Stimulated activated naive CD8-positive, alpha-beta T cell treated with anti-CD3 and anti-CD28 coated beads, Interleukin-15, Interleukin-2, amounts not matched to agents 100 ng/mL and 50 ng/mL, for 24 hours (primary cell): Measurements from ENCODE around the gene XPNPEP2.

Source experiments
- H3K27ac Mint-ChIP-seq: one replicate; pipeline ENCODE4 v1.8.0; 2021; ENCODE audit warnings: mild to moderate bottlenecking, mixed read lengths
- H3K27me3 Mint-ChIP-seq: one replicate; pipeline ENCODE4 v1.8.0; 2021; ENCODE audit warnings: mixed read lengths
- H3K36me3 Mint-ChIP-seq: one replicate; pipeline ENCODE4 v1.8.0; 2021; ENCODE audit warnings: low read depth, mixed read lengths
- H3K4me1 Mint-ChIP-seq: one replicate; pipeline ENCODE4 v1.8.0; 2021; ENCODE audit warnings: low read depth, mixed read lengths
- H3K4me3 Mint-ChIP-seq: one replicate; pipeline ENCODE4 v1.8.0; 2021; ENCODE audit warnings: mild to moderate bottlenecking, mixed read lengths
- H3K9me3 Mint-ChIP-seq: one replicate; pipeline ENCODE4 v1.8.0; 2021; ENCODE audit warnings: mixed read lengths

Gene XPNPEP2

GRCh38 chrX:129705988-129706387 lies 32.8 kb upstream of the XPNPEP2 start:
- H3K9me3 Mint-ChIP-seq: peaks cover 3% of the 10 kb centered on the region
- H3K36me3 Mint-ChIP-seq: no peaks in the 10 kb centered on the region
- H3K27me3 Mint-ChIP-seq: no peaks in the 10 kb centered on the region
- no peaks in the 10 kb centered on the region for H3K4me1 Mint-ChIP-seq
- no peak overlapping the region for H3K27ac Mint-ChIP-seq
- H3K4me3 Mint-ChIP-seq: no peak overlapping the region

GRCh38 chrX:129706400-129707072 lies 32.2 kb upstream of the XPNPEP2 start:
- Mint-ChIP-seq H3K36me3 (no peaks in the 10 kb centered on the region), H3K27ac (no peak overlapping the region), H3K9me3 (peaks cover 3% of the 10 kb centered on the region), H3K4me1 (no peaks in the 10 kb centered on the region), H3K4me3 (no peak overlapping the region), H3K27me3 (no peaks in the 10 kb centered on the region)

- Mint-ChIP-seq H3K4me1 (no peaks in the 10 kb centered on the region), H3K36me3 (no peaks in the 10 kb centered on the region), H3K27ac (no peak overlapping the region), H3K4me3 (no peak overlapping the region), H3K9me3 (no peaks in the 10 kb centered on the region), H3K27me3 (no peaks in the 10 kb centered on the region)
Measured at GRCh38 chrX:129714581-129714980, 24.2 kb upstream of the XPNPEP2 start.

- Mint-ChIP-seq H3K27me3 (no peaks in the 10 kb centered on the region), H3K9me3 (no peaks in the 10 kb centered on the region), H3K4me3 (no peak overlapping the region), H3K4me1 (no peaks in the 10 kb centered on the region), H3K36me3 (no peaks in the 10 kb centered on the region), H3K27ac (no peak overlapping the region)
Measured at GRCh38 chrX:129716507-129716906, 22.3 kb upstream of the XPNPEP2 start.

- H3K27ac Mint-ChIP-seq: no peak overlapping the region
- peaks cover 6% of the 10 kb centered on the region for H3K4me1 Mint-ChIP-seq
- no peak overlapping the region for H3K4me3 Mint-ChIP-seq
Measured at GRCh38 chrX:129717892-129718291, 20.9 kb upstream of the XPNPEP2 start.

GRCh38 chrX:129718676-129719075 lies 20.1 kb upstream of the XPNPEP2 start:
- Mint-ChIP-seq H3K4me3 (no peak overlapping the region), H3K36me3 (no peaks in the 10 kb centered on the region), H3K27ac (no peak overlapping the region), H3K27me3 (no peaks in the 10 kb centered on the region), H3K9me3 (no peaks in the 10 kb centered on the region), H3K4me1 (peaks cover 6% of the 10 kb centered on the region)

More at GRCh38 chrX:129717892-129718291, 20.9 kb upstream of the XPNPEP2 start:
- Mint-ChIP-seq H3K9me3 (no peaks in the 10 kb centered on the region), H3K27me3 (no peaks in the 10 kb centered on the region), H3K36me3 (no peaks in the 10 kb centered on the region)

DNA sequence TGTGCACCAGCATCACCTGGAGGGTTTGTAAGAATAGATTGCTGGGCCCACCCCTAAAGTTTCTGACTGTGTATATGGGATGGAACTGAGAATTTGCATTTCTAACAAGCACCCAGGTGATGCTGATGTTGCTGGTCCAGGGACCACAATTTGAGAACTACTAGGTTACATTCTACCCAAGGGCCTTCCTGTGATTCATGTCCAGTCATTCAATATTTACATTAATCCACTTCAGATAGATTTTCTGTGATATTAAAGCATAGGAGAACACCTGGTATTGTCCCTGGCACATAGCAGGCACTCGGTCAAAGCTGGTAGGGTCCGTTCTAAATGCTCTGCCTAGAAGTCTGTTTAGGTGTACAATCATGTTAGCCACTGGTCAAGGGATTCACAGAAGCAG lies 19.5 kb upstream of the XPNPEP2 start:
- Mint-ChIP-seq H3K36me3 (no peaks in the 10 kb centered on the region), H3K9me3 (no peaks in the 10 kb centered on the region), H3K27ac (no peak overlapping the region), H3K27me3 (no peaks in the 10 kb centered on the region), H3K4me1 (peaks cover 6% of the 10 kb centered on the region), H3K4me3 (no peak overlapping the region)

- no peaks in the 10 kb centered on the region for H3K9me3 Mint-ChIP-seq
- no peak overlapping the region for H3K4me3 Mint-ChIP-seq
- peaks cover 12% of the 10 kb centered on the region for H3K4me1 Mint-ChIP-seq
Measured at GRCh38 chrX:129719931-129720530, 18.7 kb upstream of the XPNPEP2 start.

GRCh38 chrX:129720741-129721140 lies 18.0 kb upstream of the XPNPEP2 start:
- Mint-ChIP-seq H3K27me3 (no peaks in the 10 kb centered on the region), H3K4me1 (peaks cover 12% of the 10 kb centered on the region), H3K4me3 (no peak overlapping the region), H3K9me3 (no peaks in the 10 kb centered on the region), H3K36me3 (no peaks in the 10 kb centered on the region), H3K27ac (no peak overlapping the region)

More at GRCh38 chrX:129719931-129720530, 18.7 kb upstream of the XPNPEP2 start:
- no peak overlapping the region for H3K27ac Mint-ChIP-seq
- H3K36me3 Mint-ChIP-seq: no peaks in the 10 kb centered on the region
- H3K27me3 Mint-ChIP-seq: no peaks in the 10 kb centered on the region

DNA sequence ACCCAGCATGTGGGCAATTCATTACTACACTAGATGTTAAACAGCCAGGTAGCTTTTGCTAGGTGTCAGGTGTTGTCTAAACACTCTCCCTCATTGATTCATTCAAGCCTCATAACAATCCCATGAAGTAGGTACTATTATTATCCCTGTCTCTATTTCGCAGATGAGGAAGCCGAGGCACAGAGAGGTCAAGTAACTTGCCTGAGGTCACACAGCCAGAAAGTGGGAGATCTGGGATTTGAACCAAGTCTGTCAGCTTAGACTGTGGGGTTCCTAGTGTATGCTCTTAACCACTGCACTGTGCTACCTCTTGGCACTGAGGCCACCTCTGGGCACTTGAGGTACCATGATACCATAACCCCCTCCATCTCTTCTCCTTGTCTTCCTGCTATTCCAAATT lies 17.4 kb upstream of the XPNPEP2 start:
- H3K9me3 Mint-ChIP-seq: no peaks in the 10 kb centered on the region
- no peak overlapping the region for H3K27ac Mint-ChIP-seq
- H3K36me3 Mint-ChIP-seq: no peaks in the 10 kb centered on the region
- no peaks in the 10 kb centered on the region for H3K27me3 Mint-ChIP-seq
- no peak overlapping the region for H3K4me3 Mint-ChIP-seq
- H3K4me1 Mint-ChIP-seq: peaks cover 15% of the 10 kb centered on the region

DNA sequence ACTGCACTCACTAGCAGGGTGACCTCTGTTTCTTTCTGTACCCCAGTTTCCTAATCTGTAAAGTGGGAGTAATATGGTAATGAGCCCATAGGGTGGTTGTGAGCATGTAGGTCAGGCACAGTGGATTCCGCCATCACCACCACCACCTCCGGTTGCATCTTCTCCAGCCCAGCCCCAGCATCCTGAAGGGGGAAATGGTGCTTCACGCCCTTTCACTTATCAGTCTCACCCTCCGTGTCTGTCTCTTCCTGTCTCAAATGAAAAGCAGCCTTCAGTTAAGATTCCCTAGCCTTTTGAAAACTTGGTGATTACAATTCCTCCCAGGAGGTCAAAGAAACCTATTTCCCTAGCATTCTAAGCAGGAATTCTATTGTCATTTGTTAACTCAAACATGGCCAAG lies 16.9 kb upstream of the XPNPEP2 start:
- no peak overlapping the region for H3K27ac Mint-ChIP-seq
- no peaks in the 10 kb centered on the region for H3K36me3 Mint-ChIP-seq
- no peak overlapping the region for H3K4me3 Mint-ChIP-seq
- H3K27me3 Mint-ChIP-seq: no peaks in the 10 kb centered on the region
- peaks cover 17% of the 10 kb centered on the region for H3K4me1 Mint-ChIP-seq
- no peaks in the 10 kb centered on the region for H3K9me3 Mint-ChIP-seq

GRCh38 chrX:129723511-129723910 lies 15.3 kb upstream of the XPNPEP2 start:
- Mint-ChIP-seq H3K36me3 (no peaks in the 10 kb centered on the region), H3K4me1 (peaks cover 17% of the 10 kb centered on the region), H3K4me3 (no peak overlapping the region), H3K27me3 (no peaks in the 10 kb centered on the region), H3K27ac (no peak overlapping the region), H3K9me3 (no peaks in the 10 kb centered on the region)

GRCh38 chrX:129724754-129725153 lies 14.0 kb upstream of the XPNPEP2 start:
- peaks cover 17% of the 10 kb centered on the region for H3K4me1 Mint-ChIP-seq
- no peak overlapping the region for H3K27ac Mint-ChIP-seq
- H3K4me3 Mint-ChIP-seq: no peak overlapping the region
- H3K36me3 Mint-ChIP-seq: no peaks in the 10 kb centered on the region
- no peaks in the 10 kb centered on the region for H3K27me3 Mint-ChIP-seq
- no peaks in the 10 kb centered on the region for H3K9me3 Mint-ChIP-seq

DNA sequence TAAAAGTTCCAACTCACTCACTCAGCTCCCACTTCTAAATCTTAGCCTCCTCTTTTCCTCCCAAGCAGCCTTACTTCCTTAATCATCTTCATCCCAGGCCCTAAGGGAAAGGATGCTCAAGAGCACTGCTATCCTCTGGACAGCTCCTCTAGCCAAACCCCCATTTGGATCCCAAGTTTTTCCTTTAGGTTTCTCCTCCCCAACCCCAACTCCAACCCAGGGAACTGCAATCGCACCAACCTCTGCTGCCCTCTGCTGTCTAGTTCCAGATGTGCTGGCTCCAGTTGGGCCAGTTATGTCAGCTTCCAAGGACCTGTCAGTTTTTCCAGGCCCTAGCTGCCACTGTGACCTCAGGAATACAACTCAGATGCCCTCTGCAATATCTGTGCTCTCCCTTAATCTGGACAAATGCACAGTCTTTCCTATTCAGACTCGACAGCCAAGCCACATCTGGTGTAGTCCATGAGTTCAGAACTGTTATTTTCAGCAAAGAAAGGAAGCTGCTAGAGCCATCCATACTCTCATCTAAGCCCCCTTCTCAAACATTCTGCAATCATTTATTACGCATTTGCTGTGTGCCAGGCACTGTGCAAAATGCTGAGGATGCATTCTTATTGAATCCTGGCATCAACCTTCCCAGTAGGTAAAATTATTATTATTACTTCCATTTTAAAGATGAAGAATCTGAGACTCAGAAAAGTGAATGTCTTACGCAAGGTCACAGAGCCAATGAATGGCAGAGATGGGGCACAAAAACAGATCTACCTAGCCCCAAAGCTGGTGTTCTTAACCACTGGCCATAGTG lies 12.3 kb upstream of the XPNPEP2 start:
- Mint-ChIP-seq H3K4me3 (no peak overlapping the region), H3K9me3 (no peaks in the 10 kb centered on the region), H3K36me3 (peaks cover 3% of the 10 kb centered on the region), H3K4me1 (peaks cover 26% of the 10 kb centered on the region), H3K27me3 (no peaks in the 10 kb centered on the region), H3K27ac (no peak overlapping the region)

DNA sequence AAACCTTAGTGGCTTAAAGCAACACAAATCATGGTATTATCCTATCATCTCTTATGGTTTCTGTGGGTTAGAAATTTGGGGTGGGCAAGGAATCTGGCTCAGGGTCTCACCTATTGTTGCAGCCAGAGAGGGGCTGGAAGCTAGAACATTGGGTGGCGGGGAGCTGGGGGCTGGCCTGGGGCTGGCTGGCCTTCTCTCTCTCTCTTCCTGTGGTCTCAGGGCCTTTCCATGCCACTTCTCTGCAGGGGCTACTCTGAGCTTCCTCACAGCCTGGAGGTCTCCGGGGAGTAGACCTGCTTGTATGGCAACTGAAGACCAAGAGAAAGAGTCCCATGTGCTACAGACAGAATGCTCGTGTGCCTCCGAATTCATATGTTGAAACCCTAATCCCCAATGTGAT lies 10.7 kb upstream of the XPNPEP2 start:
- Mint-ChIP-seq H3K27me3 (no peaks in the 10 kb centered on the region), H3K27ac (no peak overlapping the region), H3K4me3 (no peak overlapping the region), H3K9me3 (no peaks in the 10 kb centered on the region), H3K4me1 (peaks cover 22% of the 10 kb centered on the region), H3K36me3 (peaks cover 3% of the 10 kb centered on the region)
